ES-I3 (cell line): Measurements from ENCODE around the gene ROBO1.
"Not testable (repeated sequence)": the region's sequence is repeated elsewhere in the genome, so short reads cannot be mapped to it uniquely, and the experiment has no call there.

ENCODE experiments used
- H3K36me3 ChIP-seq: 2 replicates; pipeline ENCODE4 v1.6.1; 2013; ENCODE audit warnings: mild to moderate bottlenecking, low read length, control low read depth, moderate library complexity; ENCODE audit not compliant: insufficient read depth
- H3K4me1 ChIP-seq: 2 replicates; pipeline ENCODE4 v1.6.1; 2013; ENCODE audit warnings: mild to moderate bottlenecking, control low read depth, low read length; ENCODE audit not compliant: insufficient read depth
- H3K9ac ChIP-seq: 2 replicates; pipeline ENCODE4 v1.6.1; 2013; ENCODE audit warnings: low read depth, mild to moderate bottlenecking, low read length, moderate library complexity
- H3K9me3 ChIP-seq: 2 replicates; pipeline ENCODE4 v1.6.1; 2013; ENCODE audit warnings: mild to moderate bottlenecking, low read length, moderate library complexity; ENCODE audit not compliant: control insufficient read depth, insufficient read depth

The ROBO1 gene

DNA sequence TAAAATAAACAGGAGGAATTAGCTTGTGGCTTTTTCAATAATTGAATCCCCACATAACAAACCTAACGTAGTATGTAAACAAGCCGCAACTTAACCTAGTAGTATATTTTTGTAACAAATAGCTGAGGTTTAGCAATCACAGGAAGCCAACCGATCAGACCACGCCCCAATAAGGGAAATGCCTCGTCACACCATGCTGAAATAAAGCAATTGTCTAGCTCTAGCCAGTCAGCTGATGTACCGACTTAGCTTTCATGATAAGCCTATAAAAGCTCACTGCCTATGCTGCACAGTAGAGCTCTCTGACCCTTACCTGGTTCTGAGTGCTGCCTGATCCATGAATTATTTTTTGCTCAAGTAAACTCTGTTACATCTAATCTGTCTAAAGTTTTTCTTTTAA is 208.9 kb downstream of the ROBO1 start:
- Histone ChIP-seq H3K9ac (no peak overlapping the region), H3K4me1 (no peaks in the 10 kb centered on the region), H3K36me3 (no peaks in the 10 kb centered on the region), H3K9me3 (no peaks in the 10 kb centered on the region)

DNA sequence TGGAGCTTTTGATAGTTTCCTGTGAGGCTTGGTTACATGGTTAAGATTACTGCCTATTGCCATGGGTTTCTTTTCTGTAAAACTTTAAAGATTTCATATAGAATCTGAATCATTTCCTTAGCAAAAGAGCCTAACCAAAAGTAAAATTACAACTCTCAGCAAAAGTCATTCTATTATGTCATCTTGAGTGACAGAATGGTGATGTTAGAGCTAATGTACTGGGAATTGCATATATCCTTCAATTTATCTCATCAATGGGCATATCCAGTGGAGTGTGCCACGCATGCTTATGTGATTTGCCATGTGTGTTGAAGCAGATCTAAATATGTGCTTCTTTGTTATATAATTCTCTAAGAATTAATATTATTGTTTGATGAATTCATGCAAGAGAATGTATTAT is 212.1 kb downstream of the ROBO1 start:
- no peaks in the 10 kb centered on the region for H3K36me3 ChIP-seq
- H3K4me1 ChIP-seq: no peaks in the 10 kb centered on the region
- no peaks in the 10 kb centered on the region for H3K9me3 ChIP-seq
- H3K9ac ChIP-seq: no peak overlapping the region

- no peaks in the 10 kb centered on the region for H3K9me3 ChIP-seq
- H3K4me1 ChIP-seq: no peaks in the 10 kb centered on the region
- H3K9ac ChIP-seq: no peak overlapping the region
- no peaks in the 10 kb centered on the region for H3K36me3 ChIP-seq
These were observed 215.8 kb downstream of the ROBO1 start for GRCh38 chr3:79551997-79552396.

- H3K9me3 ChIP-seq: no peaks in the 10 kb centered on the region
- no peaks in the 10 kb centered on the region for H3K36me3 ChIP-seq
- H3K9ac ChIP-seq: no peak overlapping the region
- H3K4me1 ChIP-seq: no peaks in the 10 kb centered on the region
These were observed 216.4 kb downstream of the ROBO1 start for GRCh38 chr3:79551321-79551892.

DNA sequence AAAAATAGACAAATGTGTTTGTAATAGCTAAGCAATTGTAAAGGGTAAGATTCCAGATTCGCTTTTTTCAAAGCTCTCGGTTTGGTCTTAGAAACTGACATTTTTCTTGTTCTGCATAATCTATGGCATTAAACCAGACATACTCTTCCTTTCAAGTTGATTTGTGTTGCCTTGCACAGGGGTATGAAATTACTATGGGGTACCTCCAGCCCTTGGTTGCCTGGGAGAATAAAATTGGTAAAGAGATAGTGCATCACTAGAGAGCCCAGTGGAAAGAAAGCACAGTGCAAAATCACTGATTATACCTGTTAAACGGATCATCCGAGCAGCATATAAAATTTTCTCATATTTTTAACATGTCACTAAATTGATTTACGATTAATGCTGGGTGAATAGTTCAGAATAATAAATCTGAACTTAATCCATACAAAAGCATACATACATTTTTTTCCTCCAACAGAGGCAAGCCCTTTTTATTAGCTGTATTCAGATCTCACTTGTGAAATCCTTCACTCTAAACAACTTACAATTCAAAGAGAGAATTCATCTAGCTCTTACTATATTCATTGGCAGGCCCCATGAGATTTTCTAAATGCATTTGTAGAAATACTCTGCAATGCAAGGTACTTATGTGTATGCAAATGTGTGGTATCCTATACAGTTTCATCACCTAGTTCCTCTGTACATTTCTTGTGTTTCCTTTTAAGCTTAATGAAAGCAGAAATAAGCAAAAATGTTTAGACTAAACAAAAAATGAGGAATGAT is 224.4 kb downstream of the ROBO1 start:
- Histone ChIP-seq H3K36me3 (no peaks in the 10 kb centered on the region), H3K9ac (no peak overlapping the region), H3K4me1 (no peaks in the 10 kb centered on the region), H3K9me3 (no peaks in the 10 kb centered on the region)

GRCh38 chr3:79534727-79535126 is 233.1 kb downstream of the ROBO1 start:
- H3K4me1 ChIP-seq: no peaks in the 10 kb centered on the region
- H3K9ac ChIP-seq: no peak overlapping the region
- no peaks in the 10 kb centered on the region for H3K9me3 ChIP-seq
- H3K36me3 ChIP-seq: no peaks in the 10 kb centered on the region

- H3K9me3 ChIP-seq: no peaks in the 10 kb centered on the region
- H3K9ac ChIP-seq: no peak overlapping the region
- no peaks in the 10 kb centered on the region for H3K4me1 ChIP-seq
- H3K36me3 ChIP-seq: no peaks in the 10 kb centered on the region
These were observed 236.1 kb downstream of the ROBO1 start for GRCh38 chr3:79531566-79532295.

DNA sequence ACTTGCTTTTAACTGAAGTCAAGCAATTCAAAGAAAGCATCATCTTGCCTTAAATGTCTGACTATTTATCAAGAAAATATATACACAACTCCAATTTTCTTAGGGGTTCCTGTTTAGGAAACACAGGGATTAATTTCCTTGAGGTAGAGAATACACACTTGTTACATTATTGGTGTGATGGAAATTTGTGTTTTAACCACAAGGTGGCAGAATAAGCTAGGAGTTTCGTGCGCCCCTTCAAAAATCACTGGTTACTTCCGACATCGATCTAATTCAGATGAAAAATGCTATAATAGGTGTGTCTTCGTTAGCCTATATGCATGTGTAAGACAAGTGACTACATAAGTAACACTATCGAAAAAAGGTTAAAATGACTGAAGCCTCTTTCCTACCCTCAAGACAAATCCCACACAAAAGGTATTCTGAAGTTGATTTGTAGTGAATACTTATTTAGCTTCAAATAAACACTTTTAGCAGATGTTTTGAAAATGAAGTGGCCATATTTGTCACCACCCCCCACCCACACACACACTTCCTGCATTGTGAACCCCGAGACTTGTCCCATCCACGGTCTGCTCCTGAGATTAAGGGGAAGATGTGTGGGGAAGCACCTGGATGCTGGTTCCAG is 246.5 kb downstream of the ROBO1 start:
- H3K9me3 ChIP-seq: no peaks in the 10 kb centered on the region
- no peak overlapping the region for H3K9ac ChIP-seq
- no peaks in the 10 kb centered on the region for H3K4me1 ChIP-seq
- no peaks in the 10 kb centered on the region for H3K36me3 ChIP-seq

- Histone ChIP-seq H3K4me1 (peaks cover 4% of the 10 kb centered on the region; the same call in 1 of the 2 replicates), H3K9me3 (no peaks in the 10 kb centered on the region), H3K9ac (no peak overlapping the region), H3K36me3 (no peaks in the 10 kb centered on the region)
These were observed 249.9 kb downstream of the ROBO1 start for GRCh38 chr3:79517766-79518413.

GRCh38 chr3:79516795-79517194 is 251.0 kb downstream of the ROBO1 start:
- H3K36me3 ChIP-seq: no peaks in the 10 kb centered on the region
- no peak overlapping the region for H3K9ac ChIP-seq
- H3K4me1 ChIP-seq: peaks cover 4% of the 10 kb centered on the region; the same call in 1 of the 2 replicates
- no peaks in the 10 kb centered on the region for H3K9me3 ChIP-seq

- no peaks in the 10 kb centered on the region for H3K36me3 ChIP-seq
- H3K9me3 ChIP-seq: no peaks in the 10 kb centered on the region
- H3K9ac ChIP-seq: no peak overlapping the region
- H3K4me1 ChIP-seq: peaks cover 4% of the 10 kb centered on the region; the same call in 1 of the 2 replicates
These were observed 252.7 kb downstream of the ROBO1 start for GRCh38 chr3:79515072-79515471.

DNA sequence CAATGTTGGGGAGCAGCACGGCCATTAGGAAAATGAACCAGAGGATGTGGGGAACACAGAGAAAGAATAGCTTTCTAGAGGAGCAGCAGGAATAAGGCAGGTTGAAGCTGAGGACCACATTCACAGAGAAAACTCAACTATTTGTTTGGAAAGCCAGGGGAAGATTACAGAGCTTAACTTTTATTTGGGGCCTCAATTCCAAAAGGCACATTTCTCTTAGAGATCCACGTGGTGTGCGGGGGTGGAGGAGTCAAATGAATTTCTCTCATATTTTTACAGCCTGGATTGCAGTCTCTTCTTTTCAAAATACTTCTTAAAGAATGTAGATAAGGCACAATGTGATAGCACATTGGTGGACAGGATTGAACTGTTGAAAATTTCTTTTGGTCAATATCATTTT is 253.7 kb downstream of the ROBO1 start:
- Histone ChIP-seq H3K9ac (no peak overlapping the region), H3K9me3 (no peaks in the 10 kb centered on the region)

GRCh38 chr3:79506751-79507150 is 261.0 kb downstream of the ROBO1 start:
- H3K36me3 ChIP-seq: no peaks in the 10 kb centered on the region
- H3K9ac ChIP-seq: no peak overlapping the region
- H3K4me1 ChIP-seq: no peaks in the 10 kb centered on the region
- H3K9me3 ChIP-seq: no peaks in the 10 kb centered on the region

More for the DNA sequence above, 253.7 kb downstream of the ROBO1 start:
- peaks cover 4% of the 10 kb centered on the region; the same call in 1 of the 2 replicates for H3K4me1 ChIP-seq
- H3K36me3 ChIP-seq: no peaks in the 10 kb centered on the region

DNA sequence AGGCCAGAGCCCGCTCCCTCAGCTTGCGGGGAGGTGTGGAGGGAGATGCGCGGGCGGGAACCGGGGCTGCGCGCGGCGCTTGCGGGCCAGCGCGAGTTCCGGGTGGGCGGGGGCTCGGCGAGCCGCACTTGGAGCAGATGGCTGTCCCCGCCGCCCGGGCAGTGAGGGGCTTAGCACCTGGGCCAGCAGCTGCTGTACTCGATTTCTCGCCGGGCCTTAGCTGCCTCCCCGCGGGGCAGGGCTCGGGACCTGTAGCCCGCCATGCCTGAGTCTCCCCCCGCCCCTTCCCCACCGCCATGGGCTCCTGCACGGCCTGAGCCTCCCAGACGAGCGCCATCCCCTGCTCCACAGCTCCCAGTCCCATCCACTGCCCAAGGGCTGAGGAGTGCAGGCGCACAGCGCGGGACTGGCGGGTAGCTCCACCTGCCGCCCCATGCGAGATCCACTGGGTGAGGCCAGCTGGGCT is 265.5 kb downstream of the ROBO1 start:
- not testable (repeated sequence) for H3K36me3 ChIP-seq, H3K4me1 ChIP-seq, H3K9ac ChIP-seq, H3K9me3 ChIP-seq
